NCI-H460 (cell line): ENCODE measurements around the gene RAD51B. TPM values are rescaled to one million over a fixed set of nuclear protein-coding genes. Genes with fewer than 3 reads are reported as not detected.

Experiments used
- DNase-seq: peaks from one replicate; pipeline ENCODE4 v3.0.0-alpha.2; 2016; ENCODE audit warnings: low read depth; ENCODE audit errors: extremely low read depth
- total RNA-seq: library from RNA; depleted of rRNA; stranded (reverse); fragments of >200 nt; shearing (Covaris generic); gene quantifications from 2 replicates; pipeline ENCODE4 v1.2.3, GENCODE V29; 2014

Gene RAD51B
- total RNA-seq, 1 experiment from 2014 or later, result 13.4 TPM

DNA sequence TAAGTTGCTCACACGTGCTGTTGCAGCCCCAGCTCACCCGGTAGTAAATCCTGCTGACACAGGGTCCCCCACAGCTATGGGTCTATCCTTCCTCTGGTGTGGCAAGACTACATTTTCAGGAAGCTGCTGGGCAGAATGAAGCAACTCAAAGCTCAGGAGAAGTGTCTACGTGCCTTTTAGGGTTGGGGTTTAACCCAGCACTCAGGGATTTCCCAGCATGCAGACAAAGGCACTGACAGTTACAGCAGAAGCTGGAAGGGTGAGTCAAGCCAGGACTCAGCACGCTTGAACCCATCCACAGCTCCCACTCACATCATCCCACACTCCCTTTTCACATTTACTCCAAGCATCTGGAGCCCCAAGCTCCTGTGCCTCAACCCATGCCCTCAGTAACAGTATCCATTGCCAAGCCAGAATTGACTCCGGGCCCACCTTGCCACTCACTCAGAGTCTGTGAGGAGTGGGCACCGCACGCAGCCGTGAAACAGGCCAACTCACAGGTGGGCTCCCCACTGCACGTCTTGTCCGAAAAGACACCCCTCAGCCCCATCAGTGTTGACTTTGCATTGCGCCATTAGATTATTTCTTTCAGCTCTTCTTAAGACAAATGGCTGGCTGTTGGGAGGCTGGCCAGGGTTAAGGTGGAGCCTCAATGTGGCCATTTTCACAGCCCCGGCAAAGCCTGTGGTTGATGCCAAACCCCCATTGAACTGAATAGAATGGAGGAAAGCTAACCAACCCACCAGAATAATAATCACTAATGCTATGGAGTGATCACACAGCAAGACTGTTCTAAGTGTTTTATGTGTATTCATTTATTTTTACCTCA is 913.7 kb downstream of the RAD51B start:
- no peak for DNase-seq

DNA sequence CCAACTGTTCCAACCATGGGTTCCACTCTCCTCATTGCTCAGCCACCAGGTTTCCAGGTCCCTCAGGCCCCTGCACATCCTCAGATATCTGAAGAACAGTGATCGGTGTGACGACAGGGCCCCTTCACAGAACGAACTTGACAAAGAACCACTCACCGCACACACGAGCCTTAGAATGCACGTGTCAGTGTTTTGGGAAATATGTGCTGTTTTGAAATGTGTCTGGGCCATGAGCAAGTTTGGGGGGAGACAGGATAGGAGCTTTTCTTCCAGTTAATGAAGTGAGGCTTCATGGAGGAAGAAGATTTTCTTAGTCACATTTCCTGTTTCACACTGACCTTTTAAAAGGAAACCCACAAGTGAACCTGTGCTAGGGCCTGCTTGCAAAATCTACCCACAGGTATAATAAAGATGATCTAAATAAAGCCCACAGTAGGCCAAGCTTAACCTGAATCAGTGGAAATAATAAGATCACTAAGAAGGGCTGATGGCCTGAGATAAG is 914.7 kb downstream of the RAD51B start:
- DNase-seq, result no peak

DNA sequence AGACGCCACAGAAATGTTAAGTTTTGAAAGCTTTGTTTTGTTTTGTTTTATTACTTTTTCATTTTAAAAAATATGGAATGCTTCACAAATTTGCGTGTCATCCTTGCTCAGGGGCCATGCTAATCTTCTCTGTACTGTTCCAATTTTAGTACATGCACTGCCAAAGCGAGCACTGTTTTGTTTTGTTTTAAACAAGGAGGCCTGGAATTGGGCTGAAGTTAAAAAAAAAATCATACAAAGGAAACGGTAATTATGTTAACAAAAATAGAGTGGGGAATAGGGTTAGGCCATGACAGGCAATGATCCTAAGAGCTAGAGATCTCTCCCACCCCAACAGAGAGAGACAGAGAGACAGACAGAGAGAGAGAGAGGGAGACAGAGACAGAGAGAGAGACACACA is 916.3 kb downstream of the RAD51B start:
- no peak for DNase-seq

DNA sequence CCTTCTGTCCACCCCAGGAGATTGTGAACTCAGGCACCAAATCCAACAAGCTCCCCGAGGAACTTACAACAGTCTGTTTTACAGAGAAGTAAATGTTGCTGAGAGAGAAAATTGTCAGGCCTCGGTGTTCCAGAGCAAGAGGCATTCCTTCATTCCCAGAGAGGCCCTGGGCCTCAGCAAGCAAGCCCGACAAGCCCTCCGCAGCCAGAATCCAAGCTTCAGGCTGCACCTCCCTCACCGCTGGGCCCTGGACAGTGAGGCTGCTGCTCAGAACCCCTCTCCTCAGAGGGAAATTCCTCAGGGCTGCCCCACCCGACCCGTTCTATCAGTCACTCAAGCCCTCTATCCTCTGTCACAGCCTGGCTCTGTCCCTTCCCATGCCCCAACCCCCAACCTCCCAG is 916.9 kb downstream of the RAD51B start:
- DNase-seq, result no peak

DNA sequence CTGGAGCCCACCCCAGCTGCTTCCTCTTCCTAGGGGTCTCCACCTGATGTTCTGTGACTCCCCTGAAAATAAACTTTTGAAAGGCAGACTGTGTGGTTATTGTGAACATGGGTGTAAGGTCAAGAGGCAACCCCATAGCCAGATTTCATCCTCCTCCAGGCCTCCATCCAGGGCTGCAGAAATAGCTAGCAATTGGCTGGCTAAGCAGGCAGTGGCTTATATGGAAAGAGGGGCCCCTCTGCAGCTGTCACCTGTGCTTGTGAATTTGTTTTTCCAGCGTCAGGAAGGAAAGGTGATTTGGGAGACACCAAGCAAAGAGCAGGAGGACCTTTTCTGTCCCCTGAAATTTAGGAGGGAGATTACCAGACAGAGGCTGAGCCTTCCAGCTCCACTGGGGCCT is 917.5 kb downstream of the RAD51B start:
- DNase-seq, result no peak

DNA sequence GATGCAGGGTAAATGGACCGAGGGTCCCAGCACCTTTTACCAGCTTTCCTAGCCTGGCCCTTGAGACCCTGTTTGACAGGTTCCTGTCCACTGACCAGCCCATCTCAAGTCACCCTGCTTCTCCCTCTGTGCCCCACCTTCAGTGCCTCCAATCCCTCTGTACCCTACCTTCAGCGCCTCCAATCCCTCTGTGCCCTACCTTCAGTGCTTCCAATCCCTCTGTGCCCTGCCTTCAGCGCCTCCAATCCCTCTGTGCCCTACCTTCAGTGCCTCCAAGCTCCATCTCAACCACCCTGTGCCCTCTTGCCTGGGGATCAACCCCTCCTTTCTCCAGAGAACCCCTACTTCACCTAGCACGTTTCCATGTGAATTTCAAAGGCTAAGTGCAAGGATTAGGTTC is 919.0 kb downstream of the RAD51B start:
- no peak for DNase-seq

DNA sequence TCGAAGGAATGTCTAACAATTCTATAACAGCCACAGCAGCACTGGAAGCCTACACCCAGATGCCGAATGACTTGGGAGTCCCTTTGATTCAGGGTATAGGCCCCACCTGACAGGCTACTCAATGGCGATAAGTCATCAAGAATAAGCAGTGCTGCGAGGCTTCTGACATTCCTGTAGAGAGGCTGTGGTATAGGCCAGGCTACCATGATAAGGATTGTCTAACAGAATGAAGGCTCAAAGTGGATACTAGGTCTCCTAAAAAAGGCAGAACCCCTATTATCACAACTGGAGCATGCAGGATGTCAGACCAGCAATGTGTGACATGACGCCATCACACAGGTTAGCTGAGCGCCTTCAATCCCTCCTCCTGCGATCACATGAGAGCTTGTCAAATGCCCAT is 920.1 kb downstream of the RAD51B start:
- no peak for DNase-seq

DNA sequence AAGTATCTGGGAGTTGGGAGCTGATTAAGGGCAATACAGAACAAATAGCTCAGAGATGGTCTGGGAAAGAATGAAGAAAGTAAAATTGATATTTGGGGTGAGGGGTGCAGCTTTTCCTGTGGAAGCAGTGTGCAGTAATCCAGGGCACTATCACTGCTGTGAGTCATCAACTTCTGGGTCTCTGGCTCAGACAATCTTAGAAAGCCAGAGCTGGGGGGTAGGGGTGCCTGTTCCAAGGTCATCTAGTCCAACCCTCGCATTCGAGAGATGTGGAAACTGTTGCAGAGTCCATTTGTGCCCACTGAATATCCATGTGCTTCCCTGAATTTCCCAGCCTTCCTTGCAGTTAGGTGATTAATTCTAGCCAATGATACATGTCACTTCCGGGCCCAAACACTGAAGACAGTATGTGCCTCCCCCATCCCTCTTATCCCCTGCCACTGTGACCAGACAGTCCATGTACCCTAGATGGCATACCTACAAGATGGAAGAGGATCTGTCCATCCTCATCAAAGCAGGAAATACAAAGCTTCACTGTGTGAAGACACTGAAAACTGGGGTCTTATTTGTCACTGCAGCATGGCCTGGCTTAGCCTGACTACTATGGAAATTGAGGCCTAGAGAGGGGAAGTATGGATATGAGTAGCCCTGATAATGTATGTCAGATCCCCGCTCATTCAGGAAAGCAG is 921.4 kb downstream of the RAD51B start:
- DNase-seq, result no peak

DNA sequence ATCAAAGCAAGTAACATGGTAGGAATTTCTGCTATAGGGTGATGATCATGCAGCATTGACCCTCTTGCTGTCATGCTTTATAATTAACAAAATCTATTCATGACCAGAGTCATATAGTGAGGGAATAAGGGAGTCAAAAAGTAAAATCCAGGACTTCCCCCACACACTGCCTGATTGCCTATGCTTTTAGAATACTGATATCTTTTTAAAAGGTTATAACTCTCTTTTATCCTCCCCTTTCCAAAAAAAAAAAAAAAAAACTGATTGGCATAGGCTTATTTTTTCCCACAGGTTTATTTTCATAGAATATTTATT is 921.9 kb downstream of the RAD51B start:
- no peak for DNase-seq

DNA sequence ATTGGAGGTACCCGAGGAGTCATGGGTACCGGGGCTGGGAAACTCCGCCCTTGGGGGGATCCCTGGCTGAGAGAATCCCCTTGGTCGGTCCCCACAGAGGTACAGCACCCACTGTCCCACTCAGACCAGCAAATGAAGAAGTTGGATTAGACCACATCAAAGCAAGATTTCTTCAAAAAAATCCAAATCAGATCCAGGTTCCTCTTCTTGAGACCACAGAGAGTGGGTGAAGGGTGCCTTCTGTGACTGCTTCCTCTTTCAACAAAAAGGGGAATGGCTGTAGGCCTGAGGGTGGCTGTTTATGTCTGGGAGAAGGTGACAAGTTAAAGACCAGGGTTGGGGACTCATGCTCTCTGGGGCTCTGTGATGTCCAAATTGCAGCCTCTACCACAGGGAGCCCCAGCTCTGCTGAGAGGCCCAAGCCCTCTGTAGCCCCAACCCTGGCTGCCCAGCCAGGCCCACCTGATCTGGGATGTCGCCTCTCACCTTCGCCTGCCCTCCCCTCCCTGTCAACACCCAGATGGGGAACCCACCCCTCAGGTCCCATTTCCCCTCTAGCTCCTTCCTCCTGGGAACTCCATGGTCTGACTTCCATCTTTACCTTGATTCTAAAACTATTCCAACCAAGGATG is 922.4 kb downstream of the RAD51B start:
- no peak for DNase-seq

DNA sequence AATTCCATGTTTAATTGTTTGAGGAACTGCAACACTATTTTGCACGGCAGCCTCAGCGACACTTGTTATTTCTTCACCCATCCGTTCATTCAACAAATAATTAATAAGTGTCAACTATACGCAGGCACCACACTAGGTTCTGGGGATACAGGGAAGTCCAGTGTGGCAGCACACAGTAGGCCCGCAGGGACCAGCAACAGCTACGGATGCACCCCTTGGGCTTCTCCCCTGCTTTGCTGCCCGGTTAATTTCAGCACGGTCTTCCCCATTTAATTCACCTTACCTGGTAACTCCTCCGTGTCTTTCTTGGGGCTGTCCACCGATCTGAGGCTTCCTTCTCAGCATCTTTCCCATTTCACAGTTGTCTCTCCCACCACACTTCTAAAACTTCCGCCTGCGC is 925.0 kb downstream of the RAD51B start:
- DNase-seq, result no peak

DNA sequence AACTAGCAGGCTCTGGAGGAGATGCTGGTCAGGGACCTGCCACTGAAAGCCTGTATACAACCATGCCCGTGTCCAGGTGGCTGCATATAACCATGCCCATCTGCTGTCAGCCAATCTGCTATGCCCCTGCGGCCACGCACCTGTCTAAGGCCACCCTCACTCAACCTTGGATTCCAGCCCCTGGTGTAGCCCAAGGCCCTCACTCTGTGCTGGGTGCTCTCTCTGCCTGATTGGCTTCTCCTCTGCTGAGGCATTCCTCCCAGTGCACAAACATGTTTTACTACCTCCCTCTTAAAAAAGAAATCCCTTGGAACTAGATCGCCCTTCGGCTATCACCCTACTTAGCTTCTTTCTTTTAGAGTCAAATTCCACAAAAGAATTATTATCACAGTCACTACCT is 927.8 kb downstream of the RAD51B start:
- DNase-seq, result no peak

DNA sequence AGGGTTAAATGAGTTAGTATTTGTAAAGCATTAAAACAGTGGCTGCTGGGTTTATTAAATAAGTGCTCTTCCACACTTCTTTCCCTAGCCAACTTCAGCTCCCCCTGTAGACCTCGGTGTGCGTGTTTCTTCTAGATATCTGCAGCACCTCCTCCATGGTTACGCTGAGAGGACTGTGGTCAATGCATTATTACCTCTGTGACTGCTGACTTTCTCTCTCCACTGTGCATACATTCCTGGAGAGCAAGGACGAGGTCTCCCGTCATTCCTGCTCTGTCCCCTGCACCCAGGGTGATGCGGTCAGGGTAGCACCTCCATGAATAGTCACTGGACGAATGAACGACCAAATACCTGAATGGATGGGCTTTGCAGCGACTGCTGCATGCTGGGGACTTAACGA is 928.7 kb downstream of the RAD51B start:
- no peak for DNase-seq

DNA sequence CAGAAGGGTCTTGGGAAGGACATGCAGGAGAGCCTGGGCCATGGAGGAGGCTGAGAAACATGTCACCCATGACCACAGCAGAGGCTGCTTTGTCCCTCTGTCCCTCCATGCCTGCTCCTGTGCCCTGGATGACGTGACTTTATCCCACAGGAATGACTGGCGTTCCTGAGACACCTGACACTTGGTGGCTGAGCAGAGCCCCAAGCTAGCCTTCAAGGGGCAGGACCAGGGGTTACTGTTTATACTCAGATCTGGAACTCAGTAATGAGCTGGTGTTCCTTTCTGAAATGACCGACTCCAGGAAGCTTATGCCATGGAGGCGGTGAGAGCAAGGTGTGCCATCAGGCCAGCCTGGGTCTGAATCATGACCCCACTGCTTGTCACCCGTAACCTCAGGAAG is 929.1 kb downstream of the RAD51B start:
- no peak for DNase-seq

DNA sequence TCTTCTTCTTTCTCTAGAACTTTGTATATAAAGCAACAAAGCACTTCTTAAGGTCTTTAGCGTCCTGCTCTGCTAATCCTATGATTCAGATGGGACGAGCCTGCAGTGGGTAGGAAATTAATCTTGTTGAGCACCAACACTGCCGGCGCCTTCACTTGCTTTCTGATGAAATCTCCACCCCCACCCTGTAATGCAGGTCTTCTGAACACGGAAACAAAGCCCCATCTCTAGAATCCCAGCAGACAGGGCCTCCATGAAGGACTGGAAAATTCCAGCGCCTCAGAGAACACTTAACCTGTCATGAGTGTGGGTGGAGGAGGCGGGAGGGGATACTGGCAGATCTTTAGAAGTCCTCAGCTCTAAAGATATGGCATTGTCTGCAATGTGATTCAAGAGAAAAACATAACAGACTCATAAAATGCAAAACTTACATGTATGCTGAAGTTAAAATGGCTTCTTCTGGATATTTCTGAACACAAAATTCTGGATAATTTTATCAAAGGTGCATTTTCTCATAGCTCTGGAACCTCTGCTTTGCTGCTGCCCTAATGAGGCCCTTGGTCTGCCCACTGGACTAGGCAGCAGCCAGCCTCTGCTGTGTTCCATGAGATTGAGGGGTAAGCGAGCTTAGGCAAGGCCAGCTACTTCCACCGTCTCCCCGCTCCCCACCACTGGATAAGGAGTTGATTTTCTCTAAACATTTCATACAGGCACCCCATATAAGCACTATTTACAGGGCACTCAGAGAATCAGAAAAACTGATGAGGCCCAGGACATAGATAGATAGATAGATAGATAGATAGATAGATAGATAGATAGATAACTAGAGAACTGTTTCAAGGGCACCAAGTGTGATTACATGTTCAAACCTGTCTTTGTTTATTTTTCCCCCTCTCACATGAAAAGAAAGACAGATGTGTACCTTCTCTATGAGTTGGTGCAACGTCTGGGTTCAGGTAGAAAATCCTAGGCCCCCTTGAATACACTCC is 930.2 kb downstream of the RAD51B start:
- no peak for DNase-seq

DNA sequence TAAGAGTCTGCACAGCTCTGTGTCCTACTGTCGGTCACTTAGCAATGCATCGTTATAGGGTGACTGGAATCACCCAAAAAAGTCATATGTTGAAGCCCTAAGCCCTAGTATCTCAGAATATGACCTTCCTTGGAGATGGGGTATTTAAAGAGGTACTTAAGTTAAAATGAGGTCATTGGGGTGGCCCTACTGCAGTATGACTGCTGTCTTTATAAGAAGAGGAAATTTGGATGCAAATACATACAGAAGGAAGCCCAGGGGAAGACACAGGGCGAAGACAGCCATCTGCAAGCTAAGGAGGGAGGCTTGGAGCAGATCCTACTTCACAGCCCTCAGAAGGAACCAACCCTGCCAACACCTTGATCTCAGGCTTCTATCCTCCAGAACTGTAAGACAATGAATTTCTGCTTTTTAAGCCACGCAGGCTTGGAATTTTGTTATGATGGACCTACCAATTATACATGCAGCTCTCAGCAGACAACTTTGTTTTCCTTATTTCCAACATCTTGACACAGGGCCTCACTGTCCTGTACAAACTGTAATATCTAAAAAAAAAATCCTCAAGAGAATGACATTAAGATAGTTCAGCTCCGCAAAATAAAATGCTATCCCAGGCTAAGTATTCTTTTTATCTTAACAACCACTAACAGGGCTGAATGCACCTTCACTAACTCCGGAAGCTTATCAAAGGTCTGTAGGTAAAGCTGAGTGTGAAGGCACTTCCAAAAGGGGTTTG is 932.9 kb downstream of the RAD51B start:
- no peak for DNase-seq

DNA sequence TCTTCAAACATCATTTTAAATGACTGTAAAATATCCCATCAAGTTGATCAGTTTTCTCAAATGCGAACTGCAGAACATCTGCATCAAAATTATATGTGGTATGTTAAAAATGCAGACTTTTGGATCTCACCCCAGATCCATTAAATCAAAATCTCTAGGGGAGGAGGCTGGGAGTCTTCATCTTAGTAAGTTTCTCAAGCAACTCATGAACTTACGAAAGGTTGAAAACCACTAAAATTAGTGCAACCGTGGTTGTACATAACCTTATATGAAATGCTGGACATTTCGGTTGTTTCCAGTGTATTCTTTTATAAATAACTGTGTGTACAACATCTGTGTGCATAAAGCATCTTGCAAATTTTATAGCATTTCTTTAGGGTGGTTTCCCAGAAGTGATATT is 934.1 kb downstream of the RAD51B start:
- no peak for DNase-seq

DNA sequence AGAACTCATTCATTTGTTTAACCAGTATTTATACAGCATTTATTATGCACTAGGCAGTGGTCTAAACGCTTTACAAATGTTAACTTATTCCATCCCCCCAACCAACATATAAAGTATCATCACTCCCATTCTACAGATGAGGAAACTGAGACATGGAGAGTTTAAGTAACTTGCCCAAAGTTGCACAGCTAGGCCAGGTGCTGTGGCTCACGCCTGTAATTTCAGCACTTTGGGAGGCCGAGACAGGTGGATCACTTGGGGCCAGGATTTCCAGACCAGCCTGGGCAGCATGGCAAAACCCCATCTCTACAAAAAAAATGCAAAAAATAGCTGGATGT is 935.4 kb downstream of the RAD51B start:
- DNase-seq, result no peak

DNA sequence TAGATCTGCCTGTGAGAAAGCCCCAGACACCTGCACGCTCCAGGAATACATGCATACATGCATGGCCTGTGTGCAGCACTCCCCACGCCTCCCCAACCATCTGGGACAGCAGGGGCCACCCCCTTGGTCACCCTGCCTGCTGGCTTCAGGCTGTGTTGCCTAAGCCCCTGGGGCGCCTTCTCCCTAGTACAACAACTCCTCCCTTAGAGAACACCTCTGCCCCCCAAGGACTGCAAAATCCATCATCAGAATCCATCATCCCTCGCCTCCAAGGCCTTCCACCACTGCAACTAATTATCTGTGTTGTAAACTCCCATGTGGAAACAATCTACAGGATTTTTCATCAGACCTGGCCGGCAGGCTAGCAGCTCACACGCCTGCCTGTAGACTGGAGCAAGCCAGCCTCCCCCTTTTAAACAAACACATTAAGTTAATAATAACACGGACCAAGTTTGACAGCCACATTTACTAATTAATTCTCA is 936.5 kb downstream of the RAD51B start:
- no peak for DNase-seq

DNA sequence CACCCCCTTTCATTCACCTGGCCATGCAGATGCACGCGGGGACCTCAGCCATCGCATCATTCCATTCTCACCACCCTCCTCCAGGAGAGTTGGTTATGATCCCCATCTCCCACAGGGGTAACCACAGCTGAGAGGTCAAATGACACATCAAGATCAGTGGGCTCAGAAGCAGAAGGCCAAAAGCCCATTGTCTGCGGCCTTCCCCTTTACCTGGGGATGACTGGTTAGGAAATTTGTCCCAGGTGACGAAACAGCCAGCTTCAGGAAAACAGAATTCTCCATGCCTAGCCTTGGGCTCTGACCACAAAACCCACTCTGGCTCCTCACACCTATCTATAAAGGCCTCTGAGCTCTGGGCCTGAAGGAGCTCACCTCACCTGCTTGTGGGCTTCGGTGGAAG is 937.2 kb downstream of the RAD51B start:
- DNase-seq, result no peak
